Activated effector memory CD4-positive, alpha-beta T cell treated with Interleukin-2 at 50 U/mL for 16 hours (primary cell): ENCODE data around the gene PRSS22.

ENCODE experiments used
- DNase-seq: peaks from one replicate; pipeline ENCODE4 v3.0.0-alpha.2; 2020

Gene PRSS22

DNA sequence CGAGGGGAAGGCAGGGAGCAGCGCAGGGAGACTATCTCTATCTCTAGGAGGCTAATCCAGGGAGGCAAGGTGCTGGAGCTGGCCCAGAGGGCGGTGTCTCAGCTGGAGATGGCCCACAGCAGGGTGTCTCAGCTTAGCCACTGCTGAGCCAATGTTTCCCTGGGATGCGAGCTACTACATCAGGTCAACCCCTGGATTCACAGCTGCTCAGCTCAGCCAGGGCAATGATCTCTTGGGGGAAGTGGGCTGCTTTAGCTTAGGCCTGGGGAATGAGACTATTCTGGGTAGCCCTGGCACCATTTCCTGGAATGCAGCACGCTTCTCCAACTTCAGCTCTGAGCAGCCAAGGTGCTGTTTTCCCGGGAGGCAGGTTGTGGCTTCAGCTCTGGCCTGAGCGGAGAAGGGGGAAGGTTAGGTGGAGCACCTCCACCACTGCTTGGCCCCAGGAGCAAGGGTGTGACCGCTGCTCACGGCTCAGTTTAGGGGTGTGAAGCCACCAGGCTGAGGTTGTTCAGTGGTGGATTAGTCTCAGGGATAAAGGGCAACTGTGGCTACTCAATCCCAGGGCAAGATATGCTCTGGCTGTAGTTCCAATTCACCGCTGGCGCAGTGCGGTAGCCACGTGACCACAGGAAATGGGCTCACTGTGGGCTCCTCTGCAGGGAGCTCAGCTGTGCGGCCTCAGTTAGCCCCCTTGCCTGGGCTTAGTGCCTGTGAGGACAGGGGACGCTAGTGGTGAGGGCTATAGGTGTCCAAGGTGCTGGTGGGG lies 46.1 kb downstream of the PRSS22 start:
- DNase-seq: no peak

DNA sequence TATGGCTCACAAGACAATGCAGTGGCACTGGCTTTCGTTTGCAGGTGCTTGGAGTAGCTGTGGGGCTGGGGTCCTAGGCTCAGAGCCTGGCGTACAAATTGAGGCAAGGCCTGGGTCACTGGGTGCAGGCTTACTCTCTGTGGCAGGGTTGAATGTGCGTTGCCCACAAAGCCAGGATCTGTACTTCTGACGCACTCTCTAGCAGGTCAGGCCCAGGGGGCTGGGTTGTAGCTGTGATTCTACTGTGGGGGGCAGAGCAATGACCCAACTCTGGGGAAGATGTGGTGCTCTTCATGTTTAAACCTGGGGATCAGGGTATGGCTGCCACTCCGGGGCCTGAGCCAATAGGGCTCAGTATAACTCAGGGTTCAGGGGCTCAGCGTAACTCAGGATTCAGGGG lies 47.3 kb downstream of the PRSS22 start:
- DNase-seq: no peak

DNA sequence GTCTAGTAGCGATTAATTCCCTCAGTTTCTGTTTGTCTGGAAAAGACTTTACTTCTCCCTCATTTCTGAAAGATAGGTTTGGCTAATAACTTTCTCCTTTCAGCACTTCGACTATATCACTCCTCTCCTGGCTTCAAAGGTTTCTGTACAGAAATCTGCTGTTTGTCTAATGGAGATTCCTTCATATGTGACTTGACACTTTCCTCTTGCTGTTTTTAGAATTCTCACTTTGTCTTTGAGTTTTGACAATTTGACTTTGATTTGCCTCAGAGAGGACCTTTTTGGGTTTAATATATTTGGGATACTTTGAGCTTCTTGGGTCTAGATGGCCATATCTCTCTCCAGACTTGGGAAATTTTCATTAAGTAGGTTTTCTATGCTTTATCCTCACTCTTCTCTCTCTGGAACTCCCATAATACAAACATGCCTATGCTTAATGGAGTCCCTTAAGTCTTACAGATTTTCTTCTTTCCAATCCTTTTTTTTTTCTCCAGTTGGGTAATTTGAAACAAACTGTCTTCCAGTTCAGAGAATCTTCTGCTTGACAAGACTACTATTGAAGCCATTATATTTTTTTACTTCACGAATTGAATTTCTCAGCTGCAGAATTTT lies 48.7 kb downstream of the PRSS22 start:
- no peak for DNase-seq

DNA sequence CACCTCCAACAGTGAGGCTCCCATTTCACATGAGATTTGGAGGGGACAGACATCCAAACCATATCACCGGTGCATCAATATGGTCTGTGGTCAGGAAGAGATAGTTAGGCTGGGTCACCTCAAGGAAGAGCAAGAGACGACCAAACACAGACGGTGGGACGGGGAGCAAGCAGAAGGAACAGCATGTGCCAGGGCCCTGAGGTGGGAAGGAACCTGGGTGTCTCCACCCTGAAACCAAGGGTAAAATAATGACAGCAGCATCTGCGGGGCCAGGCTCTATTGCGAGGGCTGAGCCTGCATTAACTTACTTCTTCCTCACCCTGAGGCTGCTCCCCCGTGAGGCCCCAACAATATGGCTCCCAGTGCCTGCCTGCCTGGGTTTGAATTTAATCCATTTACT lies 49.8 kb downstream of the PRSS22 start:
- no peak for DNase-seq

DNA sequence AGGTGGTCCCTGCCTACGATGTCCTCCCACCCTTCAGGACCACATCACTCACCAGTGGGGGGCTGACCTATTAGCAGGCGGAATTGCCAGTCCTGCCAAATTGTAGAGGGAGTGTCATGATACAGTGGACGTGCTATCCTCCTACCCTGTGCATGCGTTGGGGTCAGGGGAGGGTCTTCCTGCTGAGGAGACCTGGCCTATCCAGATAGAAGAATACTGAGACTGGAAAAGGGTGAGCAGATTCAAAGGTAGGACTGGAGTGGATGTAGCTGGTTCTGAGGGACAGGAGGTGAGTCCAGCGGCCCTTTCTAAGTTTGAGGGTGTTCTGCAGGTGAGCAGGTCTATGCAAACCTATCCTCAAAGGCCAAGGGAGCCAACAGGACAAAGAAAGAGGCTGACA lies 51.7 kb downstream of the PRSS22 start:
- DNase-seq: no peak

- no peak for DNase-seq
Measured at GRCh38 chr16:2804728-2805127, 53.2 kb downstream of the PRSS22 start.

DNA sequence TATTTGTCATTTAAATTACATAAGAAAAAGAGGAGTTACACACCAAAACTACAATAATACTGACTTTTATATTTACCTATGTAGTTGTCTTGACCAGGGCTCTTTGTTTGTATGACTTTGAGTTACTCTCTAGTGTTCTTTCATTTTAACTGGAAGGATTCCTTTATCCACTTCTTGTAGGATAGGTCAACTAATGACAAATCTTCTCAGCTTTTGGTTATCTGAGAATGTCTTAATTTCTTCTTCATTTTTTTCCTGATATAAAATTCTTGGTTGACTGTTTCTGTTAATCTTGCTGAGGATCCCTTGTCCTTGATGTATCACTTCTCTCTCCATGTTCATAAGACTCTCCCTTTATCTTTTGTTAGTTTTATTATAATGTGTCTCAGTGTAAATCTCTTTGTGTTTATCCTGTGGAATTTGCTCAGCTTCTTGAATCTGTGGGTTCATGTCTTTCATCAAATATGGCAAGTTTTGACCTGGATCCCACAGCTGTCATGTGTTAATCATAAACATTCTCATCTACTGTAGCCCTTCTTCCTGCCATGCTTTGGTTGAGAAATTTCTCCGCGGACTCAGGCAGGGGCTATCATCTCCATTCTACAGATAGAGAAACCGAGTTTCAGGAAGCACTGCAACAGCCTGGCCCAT lies 54.3 kb downstream of the PRSS22 start:
- DNase-seq: no peak
